GM12878 (cell line): ENCODE results near the gene ADCY2.

Source experiments
- ATF3 ChIP-seq: IDR thresholded peaks from 2 replicates; pipeline ENCODE4 v1.6.1; 2011; ENCODE audit warnings: low read depth, mild to moderate bottlenecking, low read length, moderate library complexity, borderline replicate concordance; ENCODE audit errors: extremely low read depth
- CTCF ChIP-seq, 3 experiments: IDR thresholded peaks in 2 of 3; conservative IDR thresholded peaks in 1 of 3; 2 replicates each; pipeline ENCODE4 v1.5.1; 2011; ENCODE audit warnings: low read depth in 3 of 3, low read length in 3 of 3, mild to moderate bottlenecking in 3 of 3, control low read depth in 2 of 3, moderate library complexity in 2 of 3, inconsistent platforms in 1 of 3, mixed read lengths in 1 of 3; ENCODE audit not compliant: control insufficient read depth in 2 of 3, insufficient read depth in 1 of 3; ENCODE audit errors: extremely low read depth in 1 of 3
- FOXM1 ChIP-seq: IDR thresholded peaks from 2 replicates; pipeline ENCODE4 v1.6.1; 2012; ENCODE audit warnings: low read depth, mild to moderate bottlenecking, inconsistent platforms, low read length, moderate library complexity
- NR2C2 ChIP-seq: IDR thresholded peaks from 2 replicates; pipeline ENCODE4 v1.6.1; 2011; ENCODE audit warnings: borderline replicate concordance, low read depth; ENCODE audit not compliant: control insufficient read depth, insufficient read length
- PML ChIP-seq: IDR thresholded peaks from 2 replicates; pipeline ENCODE4 v1.6.1; 2012; ENCODE audit warnings: low read length, inconsistent platforms
- POLR2AphosphoS2 ChIP-seq: IDR thresholded peaks from 2 replicates; pipeline ENCODE4 v1.6.1; 2011; ENCODE audit warnings: low read depth, mild to moderate bottlenecking, low read length, improper control_type of control experiment, moderate library complexity
- USF2 ChIP-seq: IDR thresholded peaks from 2 replicates; pipeline ENCODE4 v1.6.1; 2011; ENCODE audit warnings: low read depth, low read length, improper control_type of control experiment, borderline replicate concordance

- no peak for TF ChIP-seq CTCF (IDR thresholded peaks at IDR 0.05 in 2 of 3, conservative IDR thresholded peaks at IDR 0.05 in 1 of 3; ENCODE audit: control insufficient read depth in 2 of 3, extremely low read depth in 1 of 3, insufficient read depth in 1 of 3, low read depth in 3 of 3, low read length in 3 of 3)
- no peak for TF ChIP-seq POLR2AphosphoS2
- no peak for TF ChIP-seq NR2C2
- TF ChIP-seq USF2: no peak
- TF ChIP-seq ATF3: no peak
- no peak for TF ChIP-seq FOXM1
- TF ChIP-seq PML: no peak
These were observed 24.8 kb downstream of the ADCY2 start for GRCh38 chr5:7420510-7421280.
